Testis (tissue), 3 donors: ENCODE results near the gene SPP1. TPM values are rescaled to one million over a fixed set of nuclear protein-coding genes. Genes with fewer than 3 reads are reported as not detected.

Source experiments
- DNase-seq: peaks from one replicate; pipeline ENCODE4 v3.0.0-alpha.2; 2019
- H3K27ac ChIP-seq, 2 donors: fragments of 200-600 bp; sonication (generic); one replicate each; pipeline ENCODE4 v1.5.1; 2019
- H3K27me3 ChIP-seq: fragments of 200-600 bp; sonication (generic); one replicate; pipeline ENCODE4 v1.5.1; 2019
- H3K36me3 ChIP-seq: fragments of 200-600 bp; sonication (generic); one replicate; pipeline ENCODE4 v1.5.1; 2017; ENCODE audit warnings: low read depth; ENCODE audit errors: missing control alignments
- H3K4me1 ChIP-seq: fragments of 200-600 bp; sonication (generic); one replicate; pipeline ENCODE4 v1.5.1; 2019
- H3K4me3 ChIP-seq, 2 donors: fragments of 200-600 bp; sonication (generic); one replicate each; pipeline ENCODE4 v1.5.1; 2017 to 2019
- H3K9me3 ChIP-seq: fragments of 200-600 bp; sonication (generic); one replicate; pipeline ENCODE4 v1.5.1; 2017
- POLR2A ChIP-seq: fragments of 450-650 bp; IDR thresholded peaks from one replicate; pipeline ENCODE4 v1.6.1; 2017; ENCODE audit warnings: antibody characterized with exemption, mild to moderate bottlenecking, moderate library complexity
- WGBS, 2 donors: methylation state at CpG; one replicate each; pipeline ENCODE4 v1.1.5; 2018; 5-methylcytosine and 5-hydroxymethylcytosine counted together
- intact Hi-C: fragments of 100-400 bp; cut with DNase I; formaldehyde crosslinking; loops from one replicate; pipeline ENCODE4 v1.15.1; 2023; ENCODE audit warnings: low total_unique reads
- polyA plus RNA-seq: library from polyadenylated mRNA; stranded (reverse); fragments of 350-450 nt; fragmentation: Illumina TruSeq; extraction: RNeasy Lipid Tissue Mini Kit (QIAGEN cat#74804); gene quantifications from one replicate; pipeline ENCODE4 v1.2.3, GENCODE V29; 2014; ENCODE audit warnings: low read depth, low replicate concordance; ENCODE audit not compliant: insufficient read depth
- total RNA-seq, 2 donors: library from RNA; depleted of rRNA; stranded (reverse); fragments of >200 nt; gene quantifications; one replicate each; pipeline ENCODE4 v1.2.3, GENCODE V29; 2016
- TF ChIP-seq, protein P1 (sequence below), 3 experiments: fragments of 450-650 bp in 2 of 3; fragments of 200-600 bp in 1 of 3; sonication (generic) in 1 of 3; IDR thresholded peaks; one replicate each; pipeline ENCODE4 v1.5.1; 2016 to 2019; ENCODE audit warnings: antibody characterized with exemption in 3 of 3, mild to moderate bottlenecking in 2 of 3, moderate library complexity in 1 of 3

SPP1 gene
- total and polyA plus RNA-seq, 3 donors from 2014 or later: 5.0 to 71.7 (median 30.2) TPM

DNA sequence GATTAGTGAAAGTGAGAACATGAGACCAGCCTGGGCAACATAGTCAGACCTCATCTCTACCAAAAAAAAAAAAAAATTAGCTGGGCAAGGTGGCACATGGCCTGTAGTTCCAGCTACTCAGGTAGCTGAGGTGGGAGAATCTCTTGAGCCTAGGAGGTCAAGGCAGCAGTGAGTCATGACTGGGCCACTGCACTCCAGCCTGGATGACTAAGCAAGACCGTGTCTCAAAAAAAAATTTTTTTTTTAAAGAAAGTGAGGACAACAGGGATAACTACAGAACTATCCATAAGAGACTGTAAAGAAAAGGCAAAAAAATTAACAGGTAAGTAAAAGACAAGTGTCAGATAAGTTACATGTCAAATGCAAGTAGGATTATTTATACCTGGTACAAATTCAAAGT is 13.5 kb upstream of the SPP1 start:
- no peak for DNase-seq
- Histone ChIP-seq H3K4me3 (no peak overlapping the region), H3K27ac (no peak overlapping the region), H3K27me3 (no peaks in the 10 kb centered on the region), H3K4me1 (peaks cover 1% of the 10 kb centered on the region), H3K36me3 (no peaks in the 10 kb centered on the region), H3K9me3 (no peaks in the 10 kb centered on the region)
- intact Hi-C loops: no loop called here
- TF ChIP-seq POLR2A: no peak
- TF ChIP-seq, protein P1, sequence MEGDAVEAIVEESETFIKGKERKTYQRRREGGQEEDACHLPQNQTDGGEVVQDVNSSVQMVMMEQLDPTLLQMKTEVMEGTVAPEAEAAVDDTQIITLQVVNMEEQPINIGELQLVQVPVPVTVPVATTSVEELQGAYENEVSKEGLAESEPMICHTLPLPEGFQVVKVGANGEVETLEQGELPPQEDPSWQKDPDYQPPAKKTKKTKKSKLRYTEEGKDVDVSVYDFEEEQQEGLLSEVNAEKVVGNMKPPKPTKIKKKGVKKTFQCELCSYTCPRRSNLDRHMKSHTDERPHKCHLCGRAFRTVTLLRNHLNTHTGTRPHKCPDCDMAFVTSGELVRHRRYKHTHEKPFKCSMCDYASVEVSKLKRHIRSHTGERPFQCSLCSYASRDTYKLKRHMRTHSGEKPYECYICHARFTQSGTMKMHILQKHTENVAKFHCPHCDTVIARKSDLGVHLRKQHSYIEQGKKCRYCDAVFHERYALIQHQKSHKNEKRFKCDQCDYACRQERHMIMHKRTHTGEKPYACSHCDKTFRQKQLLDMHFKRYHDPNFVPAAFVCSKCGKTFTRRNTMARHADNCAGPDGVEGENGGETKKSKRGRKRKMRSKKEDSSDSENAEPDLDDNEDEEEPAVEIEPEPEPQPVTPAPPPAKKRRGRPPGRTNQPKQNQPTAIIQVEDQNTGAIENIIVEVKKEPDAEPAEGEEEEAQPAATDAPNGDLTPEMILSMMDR (IDR thresholded peaks at IDR 0.05): no peak
- 71 to 88% methylated on average over 1 of the region's 1 CpG for WGBS, 2 donors

DNA sequence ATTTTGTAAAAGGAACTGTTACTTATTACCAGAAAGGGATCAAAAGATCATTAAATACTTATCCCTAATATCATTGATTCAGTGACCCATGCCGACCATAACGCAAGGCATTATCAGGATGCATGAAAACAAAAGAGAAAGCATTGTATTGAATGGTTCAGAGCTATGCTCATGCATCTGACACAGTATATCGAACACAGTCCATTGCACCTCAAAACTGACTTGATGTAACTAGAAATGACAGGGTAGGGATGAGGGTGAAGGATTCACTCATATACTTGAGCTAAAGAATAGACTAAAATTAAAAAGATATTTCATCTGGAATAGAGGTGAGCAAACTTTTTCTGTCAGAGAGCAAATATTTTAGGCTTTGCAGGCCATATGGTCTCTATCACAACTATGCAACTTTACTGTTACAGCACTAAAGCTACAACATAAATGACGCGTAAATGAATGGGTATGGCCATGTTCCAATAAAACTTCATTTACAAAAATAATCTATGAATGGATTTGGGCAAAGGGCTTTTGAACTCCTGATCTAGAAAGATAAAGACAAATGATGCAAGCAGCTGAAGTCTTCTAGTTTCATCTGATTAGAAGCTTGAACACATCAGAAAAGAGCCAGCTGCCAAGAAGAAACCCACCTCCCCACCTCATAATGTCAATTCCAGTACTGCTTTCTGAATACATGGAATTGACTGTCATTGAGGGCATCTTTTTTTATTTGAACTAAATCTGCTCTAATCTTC is 12.9 kb upstream of the SPP1 start:
- H3K4me3 ChIP-seq: no peak overlapping the region
- TF ChIP-seq, protein P1 (IDR thresholded peaks at IDR 0.05): no peak
- TF ChIP-seq POLR2A: no peak
- 86 to 89% methylated on average over 5 of the region's 5 CpGs for WGBS, 2 donors
- no peak overlapping the region for H3K27ac ChIP-seq
- H3K27me3 ChIP-seq: no peaks in the 10 kb centered on the region
- intact Hi-C loops: no loop called here
- no peaks in the 10 kb centered on the region for H3K36me3 ChIP-seq
- no peak for DNase-seq
- no peaks in the 10 kb centered on the region for H3K4me1 ChIP-seq
- H3K9me3 ChIP-seq: no peaks in the 10 kb centered on the region

DNA sequence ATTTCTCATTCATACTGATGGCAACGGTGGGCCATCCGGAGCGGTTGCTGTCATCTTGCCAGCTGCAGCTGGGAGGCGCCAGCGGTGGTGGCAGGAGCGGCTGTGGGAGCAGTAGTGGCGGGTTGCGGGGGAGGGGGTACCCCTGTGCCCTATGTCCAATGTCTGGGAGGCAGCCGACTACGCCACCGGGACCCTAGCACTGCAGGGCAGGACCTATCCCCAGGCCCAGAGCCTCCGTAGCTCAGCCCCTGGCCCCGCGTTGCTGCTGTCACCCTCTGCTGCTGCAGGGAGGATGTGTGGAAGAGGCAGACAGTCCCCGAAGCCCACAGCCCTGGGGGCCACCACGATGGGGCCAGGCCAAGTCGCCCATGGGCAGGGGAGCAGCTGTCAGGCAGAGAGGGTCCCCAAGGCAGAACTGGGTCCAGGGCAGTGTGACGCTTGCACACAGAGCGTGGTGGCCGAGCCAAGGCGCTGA is 10.0 kb upstream of the SPP1 start:
- Histone ChIP-seq H3K27ac (no peak overlapping the region), H3K4me1 (no peaks in the 10 kb centered on the region), H3K27me3 (no peaks in the 10 kb centered on the region), H3K4me3 (no peak overlapping the region), H3K36me3 (no peaks in the 10 kb centered on the region), H3K9me3 (no peaks in the 10 kb centered on the region)
- no peak for DNase-seq
- WGBS, 2 donors: 91 to 93% methylated on average over 14 to 21 of the region's 21 CpGs
- TF ChIP-seq, protein P1 (IDR thresholded peaks at IDR 0.05): no peak
- TF ChIP-seq POLR2A: no peak
- intact Hi-C loops: no loop called here

DNA sequence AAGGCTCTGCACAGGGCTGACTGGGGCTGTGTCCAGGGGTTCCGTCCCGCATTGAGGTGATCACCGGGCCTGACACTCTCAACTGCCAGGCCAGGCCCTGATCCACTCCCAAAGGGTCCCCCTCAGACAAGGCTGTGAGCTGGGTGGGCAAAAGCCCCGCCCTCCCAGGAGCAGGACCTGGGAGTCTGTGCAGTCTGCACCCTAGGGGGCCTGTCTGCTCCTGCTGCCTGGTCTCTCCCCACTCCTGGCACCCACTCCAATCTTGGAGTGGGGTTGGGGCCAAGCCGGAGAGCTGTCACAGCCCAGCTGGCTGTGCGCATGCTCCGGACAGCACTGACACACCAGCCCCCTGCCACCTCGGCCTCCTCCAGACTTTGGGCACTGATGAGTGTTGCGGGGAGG is 9.4 kb upstream of the SPP1 start:
- no peak for TF ChIP-seq POLR2A
- TF ChIP-seq, protein P1 (IDR thresholded peaks at IDR 0.05): no peak
- Histone ChIP-seq H3K4me3 (no peak overlapping the region), H3K27me3 (no peaks in the 10 kb centered on the region), H3K27ac (no peak overlapping the region), H3K4me1 (no peaks in the 10 kb centered on the region), H3K9me3 (no peaks in the 10 kb centered on the region), H3K36me3 (no peaks in the 10 kb centered on the region)
- DNase-seq: no peak
- intact Hi-C loops: no loop called here
- WGBS, 2 donors: 83 to 97% methylated on average over 1 to 9 of the region's 9 CpGs

DNA sequence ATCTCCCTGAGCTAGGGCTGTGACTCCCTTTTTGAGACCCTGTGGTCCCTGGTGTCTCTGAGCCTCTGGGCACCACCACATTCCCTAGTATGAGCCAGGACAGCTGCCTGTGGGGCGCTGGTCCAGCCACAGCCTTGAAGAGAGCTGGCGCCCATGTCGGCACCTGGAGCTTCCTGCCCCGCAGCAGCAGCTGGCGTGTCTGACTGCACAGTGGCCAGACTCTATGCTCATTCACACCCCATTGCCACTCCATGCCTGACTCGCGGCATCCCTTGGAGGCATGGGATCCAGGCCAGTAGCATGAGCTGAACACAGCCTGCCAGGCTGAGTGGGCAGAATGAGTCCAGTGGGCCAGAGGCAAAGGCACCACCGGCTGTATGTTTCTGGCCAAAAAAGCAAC is 8.3 kb upstream of the SPP1 start:
- Histone ChIP-seq H3K9me3 (no peaks in the 10 kb centered on the region), H3K27ac (no peak overlapping the region), H3K4me1 (no peaks in the 10 kb centered on the region), H3K4me3 (no peak overlapping the region), H3K36me3 (no peaks in the 10 kb centered on the region), H3K27me3 (no peaks in the 10 kb centered on the region)
- no peak for TF ChIP-seq POLR2A
- TF ChIP-seq, protein P1 (IDR thresholded peaks at IDR 0.05): no peak
- intact Hi-C loops: no loop called here
- DNase-seq: no peak
- WGBS, 2 donors: 98 to 99% methylated on average over 6 to 8 of the region's 8 CpGs
